CD14-positive monocyte (primary cell): ENCODE measurements around the gene NRXN3. TPM values are rescaled to one million over a fixed set of nuclear protein-coding genes. Genes with fewer than 3 reads are reported as not detected.

ENCODE experiments used
- DNase-seq, 3 donors: peaks; one replicate each; pipeline ENCODE4 v3.0.0-alpha.2; 2011 to 2022
- H2AFZ ChIP-seq: 2 replicates; pipeline ENCODE4 v1.6.0; 2012; ENCODE audit warnings: mild to moderate bottlenecking, low read depth, low read length, inconsistent platforms; ENCODE audit not compliant: insufficient read depth, poor library complexity, severe bottlenecking
- H3K27ac ChIP-seq, 2 donors: 1 replicate in 1 of 2; 2 replicates in 1 of 2; pipeline ENCODE4 v1.5.1; 2012 to 2013; ENCODE audit warnings: low read length in 2 of 2, control low read depth in 1 of 2, inconsistent platforms in 1 of 2, low read depth in 1 of 2, mild to moderate bottlenecking in 1 of 2
- H3K27me3 ChIP-seq, 2 donors: one replicate each; pipeline versions ENCODE4 v1.6.0 to v1.6.1; 2011 to 2013; ENCODE audit warnings: low read length in 2 of 2; ENCODE audit not compliant: control insufficient read depth in 2 of 2, insufficient read depth in 2 of 2
- H3K36me3 ChIP-seq, 2 donors: replicated peaks in 1 of 2; 1 replicate in 1 of 2; 2 replicates in 1 of 2; pipeline versions ENCODE4 v1.5.1 to v1.6.1; 2012 to 2013; ENCODE audit warnings: low read length in 2 of 2, control low read depth in 1 of 2, inconsistent platforms in 1 of 2, mild to moderate bottlenecking in 1 of 2; ENCODE audit not compliant: insufficient read depth in 2 of 2, control insufficient read depth in 1 of 2
- H3K4me1 ChIP-seq, 2 donors: 1 replicate in 1 of 2; 2 replicates in 1 of 2; pipeline versions ENCODE4 v1.5.1 to v1.6.1; 2012 to 2013; ENCODE audit warnings: low read length in 2 of 2, control low read depth in 1 of 2, inconsistent platforms in 1 of 2, mild to moderate bottlenecking in 1 of 2, moderate library complexity in 1 of 2; ENCODE audit not compliant: insufficient read depth in 2 of 2, control insufficient read depth in 1 of 2
- H3K4me2 ChIP-seq: replicated peaks from 2 replicates; pipeline ENCODE3; 2012; ENCODE audit warnings: low read length, moderate library complexity, mild to moderate bottlenecking; ENCODE audit not compliant: poor library complexity, severe bottlenecking; ENCODE audit errors: extremely low read depth
- H3K4me3 ChIP-seq, 3 experiments: fragments of 200-600 bp in 1 of 3; sonication (generic) in 1 of 3; replicated peaks in 1 of 3; 1 replicate in 2 of 3; 2 replicates in 1 of 3; pipeline ENCODE4 v1.5.1; 2011 to 2013; ENCODE audit warnings: low read length in 3 of 3, mild to moderate bottlenecking in 3 of 3, control low read depth in 2 of 3, low read depth in 2 of 3, inconsistent platforms in 1 of 3, moderate library complexity in 1 of 3
- H3K79me2 ChIP-seq: 2 replicates; pipeline ENCODE4 v1.6.0; 2012; ENCODE audit warnings: mild to moderate bottlenecking, control low read depth, inconsistent platforms, low read length, moderate library complexity; ENCODE audit not compliant: insufficient read depth
- H3K9ac ChIP-seq: 2 replicates; pipeline ENCODE4 v1.6.0; 2017; ENCODE audit warnings: low read length, mild to moderate bottlenecking; ENCODE audit not compliant: insufficient read depth, poor library complexity, severe bottlenecking
- H3K9me3 ChIP-seq, 2 donors: replicated peaks in 1 of 2; 1 replicate in 1 of 2; 2 replicates in 1 of 2; pipeline versions ENCODE4 v1.5.1 to v1.6.1; 2012 to 2013; ENCODE audit warnings: low read length in 2 of 2, control low read depth in 1 of 2; ENCODE audit not compliant: control insufficient read depth in 1 of 2, insufficient read depth in 1 of 2
- H4K20me1 ChIP-seq: 2 replicates; pipeline ENCODE4 v1.6.0; 2012; ENCODE audit warnings: mild to moderate bottlenecking, low read length, control low read depth, moderate library complexity; ENCODE audit not compliant: insufficient read depth
- H3K27ac Mint-ChIP-seq, 7 donors: one replicate each; pipeline ENCODE4 v1.8.0; 2020; ENCODE audit warnings: mild to moderate bottlenecking in 7 of 7, mixed read lengths in 7 of 7, moderate library complexity in 6 of 7, inconsistent platforms in 2 of 7
- H3K27me3 Mint-ChIP-seq, 3 donors: one replicate each; pipeline ENCODE4 v1.8.0; 2021 to 2022; ENCODE audit warnings: low read depth in 3 of 3, mild to moderate bottlenecking in 3 of 3, mixed read lengths in 3 of 3, moderate library complexity in 3 of 3, inconsistent platforms in 1 of 3
- H3K36me3 Mint-ChIP-seq, 2 donors: one replicate each; pipeline ENCODE4 v1.8.0; 2020; ENCODE audit warnings: mixed read lengths in 2 of 2, inconsistent platforms in 1 of 2, mild to moderate bottlenecking in 1 of 2
- H3K4me1 Mint-ChIP-seq: one replicate; pipeline ENCODE4 v1.8.0; 2020; ENCODE audit warnings: mild to moderate bottlenecking, mixed read lengths
- H3K4me3 Mint-ChIP-seq, 2 donors: one replicate each; pipeline ENCODE4 v1.8.0; 2020; ENCODE audit warnings: mild to moderate bottlenecking in 2 of 2, mixed read lengths in 2 of 2, moderate library complexity in 1 of 2
- H3K9me3 Mint-ChIP-seq, 7 donors: one replicate each; pipeline ENCODE4 v1.8.0; 2020 to 2022; ENCODE audit warnings: mixed read lengths in 7 of 7, mild to moderate bottlenecking in 6 of 7, moderate library complexity in 6 of 7, inconsistent platforms in 2 of 7
- WGBS: methylation state at CpG from one replicate; pipeline ENCODE4 v1.1.5; 2013; ENCODE audit warnings: missing lambda C conversion rate; ENCODE audit not compliant: insufficient coverage; 5-methylcytosine and 5-hydroxymethylcytosine counted together
- intact Hi-C, 2 donors: fragments of 100-400 bp; cut with micrococcal nuclease; formaldehyde crosslinking; loops; one replicate each; pipeline versions ENCODE4 v1.15.0 to v1.15.1; 2023
- polyA plus RNA-seq, 3 donors: library from polyadenylated mRNA; depleted of rRNA in 1 of 3; unstranded in 2 of 3; stranded (reverse) in 1 of 3; fragments of 300-500 nt in 2 of 3; fragments of >200 nt in 1 of 3; fragmentation: Illumina TruSeq in 2 of 3; gene quantifications; 1 replicate in 2 of 3; 2 replicates in 1 of 3; pipeline ENCODE4 v1.2.3, GENCODE V29; 2012 to 2021
- TF ChIP-seq, protein P1 (sequence below): fragments of 200-600 bp; IDR thresholded peaks from one replicate; pipeline ENCODE4 v1.8.0; 2022; ENCODE audit warnings: antibody characterized with exemption, mild to moderate bottlenecking

NRXN3 gene
- polyA plus RNA-seq, 3 donors: not detected

GRCh38 chr14:78141590-78141989 is 28.6 kb upstream of the NRXN3 start:
- intact Hi-C loops: no loop called here
- no peak overlapping the region for H3K9ac ChIP-seq
- Mint-ChIP-seq H3K4me3 (no peak overlapping the region), H3K36me3 (no peaks in the 10 kb centered on the region), H3K9me3 (peaks cover 0 to 2% (median 0%) of the 10 kb centered on the region in 7 donors), H3K27ac (no peak overlapping the region), H3K27me3 (peaks cover 0 to 1% (median 0%) of the 10 kb centered on the region in 3 donors), H3K4me1 (peaks cover 10% of the 10 kb centered on the region)
- H3K4me1 ChIP-seq: no peaks in the 10 kb centered on the region
- H3K27ac ChIP-seq: no peak overlapping the region
- H3K9me3 ChIP-seq: no peaks in the 10 kb centered on the region
- H3K4me3 ChIP-seq: no peak overlapping the region
- no peaks in the 10 kb centered on the region for H3K27me3 ChIP-seq
- H2AFZ ChIP-seq: no peak overlapping the region
- H3K79me2 ChIP-seq: no peaks in the 10 kb centered on the region
- no peaks in the 10 kb centered on the region for H3K36me3 ChIP-seq
- no peak overlapping the region for H3K4me2 ChIP-seq
- H4K20me1 ChIP-seq: no peaks in the 10 kb centered on the region
- TF ChIP-seq, protein P1, sequence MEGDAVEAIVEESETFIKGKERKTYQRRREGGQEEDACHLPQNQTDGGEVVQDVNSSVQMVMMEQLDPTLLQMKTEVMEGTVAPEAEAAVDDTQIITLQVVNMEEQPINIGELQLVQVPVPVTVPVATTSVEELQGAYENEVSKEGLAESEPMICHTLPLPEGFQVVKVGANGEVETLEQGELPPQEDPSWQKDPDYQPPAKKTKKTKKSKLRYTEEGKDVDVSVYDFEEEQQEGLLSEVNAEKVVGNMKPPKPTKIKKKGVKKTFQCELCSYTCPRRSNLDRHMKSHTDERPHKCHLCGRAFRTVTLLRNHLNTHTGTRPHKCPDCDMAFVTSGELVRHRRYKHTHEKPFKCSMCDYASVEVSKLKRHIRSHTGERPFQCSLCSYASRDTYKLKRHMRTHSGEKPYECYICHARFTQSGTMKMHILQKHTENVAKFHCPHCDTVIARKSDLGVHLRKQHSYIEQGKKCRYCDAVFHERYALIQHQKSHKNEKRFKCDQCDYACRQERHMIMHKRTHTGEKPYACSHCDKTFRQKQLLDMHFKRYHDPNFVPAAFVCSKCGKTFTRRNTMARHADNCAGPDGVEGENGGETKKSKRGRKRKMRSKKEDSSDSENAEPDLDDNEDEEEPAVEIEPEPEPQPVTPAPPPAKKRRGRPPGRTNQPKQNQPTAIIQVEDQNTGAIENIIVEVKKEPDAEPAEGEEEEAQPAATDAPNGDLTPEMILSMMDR: no peak
- no peak for DNase-seq
- whole genome bisulfite sequencing: no CpG with 5 or more reads among the region's 2 CpGs

DNA sequence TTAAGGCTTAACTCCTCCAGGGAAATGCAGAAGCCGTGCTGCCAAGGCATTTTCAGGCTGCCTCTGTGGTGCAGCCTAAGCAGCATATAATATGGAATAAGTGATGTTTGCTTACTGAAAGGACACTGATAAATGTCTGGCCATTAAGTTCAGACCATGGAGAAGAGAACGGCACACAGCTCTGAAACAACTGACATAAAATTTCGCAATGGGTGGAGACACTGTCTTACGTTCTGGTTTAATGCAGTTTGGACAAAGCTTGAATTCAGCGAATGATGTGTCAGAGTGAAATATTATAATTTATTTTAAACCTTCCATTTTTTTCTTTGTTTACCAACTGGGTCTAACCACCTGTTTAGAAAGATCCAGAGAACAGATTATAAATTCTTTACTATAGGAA is 27.2 kb upstream of the NRXN3 start:
- Histone ChIP-seq H3K79me2 (no peaks in the 10 kb centered on the region), H3K36me3 (no peaks in the 10 kb centered on the region), H4K20me1 (no peaks in the 10 kb centered on the region), H3K4me2 (no peak overlapping the region), H3K4me3 (no peak overlapping the region), H3K27me3 (no peaks in the 10 kb centered on the region), H3K4me1 (no peaks in the 10 kb centered on the region), H3K9me3 (no peaks in the 10 kb centered on the region), H2AFZ (no peak overlapping the region), H3K27ac (no peak overlapping the region), H3K9ac (no peak overlapping the region)
- peaks cover 0 to 1% (median 0%) of the 10 kb centered on the region in 3 donors for H3K27me3 Mint-ChIP-seq
- peak in 1 of 3 donors; percentile 10 for DNase-seq
- peaks cover 0 to 2% (median 0%) of the 10 kb centered on the region in 7 donors for H3K9me3 Mint-ChIP-seq
- H3K4me1 Mint-ChIP-seq: peaks cover 10% of the 10 kb centered on the region
- H3K4me3 Mint-ChIP-seq: no peak overlapping the region
- WGBS: 100% methylated on average over 1 of the region's 5 CpGs
- no peaks in the 10 kb centered on the region for H3K36me3 Mint-ChIP-seq
- intact Hi-C loops: no loop called here
- H3K27ac Mint-ChIP-seq: no peak overlapping the region
- TF ChIP-seq, protein P1: no peak
